Choroid plexus epithelial cell (primary cell): ENCODE data around the gene FAM149B1.

Source experiments
- DNase-seq: peaks from one replicate; pipeline ENCODE4 v3.0.0-alpha.2; 2010; ENCODE audit warnings: low read depth
- H3K4me3 ChIP-seq: 2 replicates; pipeline ENCODE4 v1.5.1; 2011; ENCODE audit warnings: low read depth, mild to moderate bottlenecking, control low read depth, low read length, moderate library complexity
- CTCF ChIP-seq: conservative IDR thresholded peaks from 2 replicates; pipeline ENCODE4 v1.5.1; 2011; ENCODE audit warnings: low read depth, mild to moderate bottlenecking, control low read depth, inconsistent platforms, low read length, moderate library complexity

FAM149B1 gene

DNA sequence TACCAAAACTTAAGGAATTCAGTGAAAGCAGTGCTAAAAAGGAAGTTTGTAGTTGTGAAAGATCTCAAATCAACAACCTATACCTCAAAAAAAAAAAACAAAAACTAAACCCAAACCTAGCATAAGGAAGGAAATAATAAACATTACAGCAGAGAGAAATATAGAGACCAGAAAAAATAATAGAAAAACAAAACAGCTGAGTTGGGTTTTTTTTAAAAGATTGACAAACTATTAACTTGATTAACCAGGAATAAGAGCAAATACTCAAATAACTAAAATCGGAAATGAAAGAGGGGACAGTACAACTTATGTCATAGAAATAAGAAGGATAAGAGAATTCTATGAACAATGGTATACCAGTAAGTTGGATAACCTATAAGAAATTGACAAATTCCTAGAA lies 6.8 kb upstream of the FAM149B1 start:
- no peak for TF ChIP-seq CTCF
- no peak for DNase-seq
- no peak overlapping the region for H3K4me3 ChIP-seq

GRCh38 chr10:73161662-73162061 lies 6.3 kb upstream of the FAM149B1 start:
- no peak overlapping the region for H3K4me3 ChIP-seq
- no peak for DNase-seq
- TF ChIP-seq CTCF: no peak

DNA sequence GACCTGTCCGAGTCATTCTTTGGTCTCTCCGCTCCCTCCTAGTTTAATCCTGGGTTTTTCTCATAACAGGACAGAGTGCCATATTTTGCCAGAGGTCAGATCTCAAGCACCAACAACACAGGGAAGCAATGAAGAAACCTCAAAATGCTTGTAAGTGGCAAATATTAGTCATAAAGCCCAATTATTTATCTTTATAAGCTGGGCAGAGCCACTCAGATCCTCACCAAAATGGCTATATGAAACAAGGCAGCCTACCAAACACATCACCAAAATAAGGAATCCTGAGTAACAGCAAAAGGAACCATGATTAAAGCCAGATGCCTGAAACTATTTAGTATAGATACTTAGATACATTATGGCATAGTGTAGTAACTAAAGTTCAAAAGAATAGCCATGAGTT lies 4.8 kb upstream of the FAM149B1 start:
- no peak for TF ChIP-seq CTCF
- no peak for DNase-seq
- no peak overlapping the region for H3K4me3 ChIP-seq

DNA sequence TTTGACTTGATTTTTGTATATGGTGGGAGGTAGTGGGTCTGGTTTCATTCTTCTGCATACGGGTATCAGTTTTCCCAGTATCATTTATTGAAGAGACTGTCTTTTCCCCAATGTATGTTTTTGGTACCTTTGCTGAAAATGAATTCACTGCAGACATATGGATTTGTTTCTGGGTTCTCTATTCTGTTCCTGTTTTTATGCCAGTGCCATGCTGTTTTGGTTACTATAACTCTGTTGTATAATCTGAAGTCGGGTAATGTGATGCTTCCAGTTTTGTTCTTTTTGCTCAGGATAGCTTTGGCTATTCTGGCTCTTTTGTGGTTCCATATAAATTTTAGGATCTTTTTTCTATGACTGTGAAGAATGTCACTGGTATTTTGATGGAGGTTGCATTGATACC lies 947 bp upstream of the FAM149B1 start:
- DNase-seq: no peak
- no peak for TF ChIP-seq CTCF
- H3K4me3 ChIP-seq: peak overlapping the region; percentile 78

- TF ChIP-seq CTCF: no peak
- no peak for DNase-seq
- H3K4me3 ChIP-seq: peak overlapping the region; percentile 78
These were observed 499 bp upstream of the FAM149B1 start for GRCh38 chr10:73167458-73167782.

GRCh38 chr10:73168465-73168803 lies 515 bp downstream of the FAM149B1 start:
- H3K4me3 ChIP-seq: peak overlapping the region; percentile 78
- no peak for TF ChIP-seq CTCF
- no peak for DNase-seq

DNA sequence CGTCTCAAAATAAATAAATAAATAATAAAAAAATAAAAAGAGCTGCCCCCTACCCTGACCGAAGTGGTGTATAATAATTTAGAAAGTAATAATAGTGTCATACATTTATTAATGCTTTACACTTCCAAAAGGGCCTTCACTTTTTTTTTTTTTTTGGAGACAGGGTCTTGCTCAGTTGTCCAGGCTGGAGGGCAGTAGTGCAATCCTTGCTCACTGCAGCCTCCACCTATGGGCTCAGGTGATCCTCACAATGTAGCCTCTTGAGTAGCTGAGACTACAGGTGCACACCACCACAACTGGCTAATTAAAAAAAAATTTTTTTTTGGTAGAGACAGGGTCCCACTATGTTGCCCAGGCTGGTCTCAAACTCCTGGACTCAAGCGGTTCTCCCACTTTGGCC lies 1.4 kb downstream of the FAM149B1 start:
- no peak for DNase-seq
- no peak for TF ChIP-seq CTCF
- no peak overlapping the region for H3K4me3 ChIP-seq
